Measurements from ENCODE around the gene EFHD2. TPM values are rescaled to one million over a fixed set of nuclear protein-coding genes. Genes with fewer than 3 reads are reported as not detected.

EFHD2 gene
- total RNA-seq, 4 donors from 2014 or later, result 47.5 to 79.5 (median 61.0) TPM

- no peak for TF ChIP-seq POLR2A (IDR thresholded peaks at IDR 0.05)
- no peak for TF ChIP-seq CTCF (IDR thresholded peaks at IDR 0.05)
- H3K9me3 ChIP-seq, result no peaks in the 10 kb centered on the region
- no peak overlapping the region for H3K4me3 ChIP-seq
- H3K27me3 ChIP-seq, result peaks cover 0 to 17% (median 0%) of the 10 kb centered on the region in 4 donors
- no peaks in the 10 kb centered on the region for H3K36me3 ChIP-seq
- no peak for DNase-seq
- H3K4me1 ChIP-seq, result no peaks in the 10 kb centered on the region
- H3K27ac ChIP-seq, result no peak overlapping the region
- intact Hi-C loops (cut with DNase I), result no loop called here
- WGBS, 2 donors, result 84 to 85% methylated on average over 5 to 6 of the region's 17 CpGs
These were observed 35.0 kb downstream of the EFHD2 start for GRCh38 chr1:15444468-15445389.

- Histone ChIP-seq H3K27ac (no peak overlapping the region), H3K27me3 (peaks cover 0 to 17% (median 0%) of the 10 kb centered on the region in 4 donors), H3K9me3 (no peaks in the 10 kb centered on the region), H3K36me3 (no peaks in the 10 kb centered on the region), H3K4me3 (no peak overlapping the region), H3K4me1 (no peaks in the 10 kb centered on the region)
- TF ChIP-seq CTCF (IDR thresholded peaks at IDR 0.05) (no peak), POLR2A (IDR thresholded peaks at IDR 0.05) (no peak)
- 65 to 73% methylated on average over 10 to 11 of the region's 14 CpGs for WGBS, 2 donors
- intact Hi-C loops (cut with DNase I), result no loop called here
- DNase-seq, result no peak
These were observed 35.9 kb downstream of the EFHD2 start for GRCh38 chr1:15445390-15446122.

GRCh38 chr1:15446212-15446611 is 36.5 kb downstream of the EFHD2 start:
- no peaks in the 10 kb centered on the region for H3K4me1 ChIP-seq
- peaks cover 0 to 17% (median 0%) of the 10 kb centered on the region in 4 donors for H3K27me3 ChIP-seq
- no peak for DNase-seq
- H3K27ac ChIP-seq, result no peak overlapping the region
- intact Hi-C loops (cut with DNase I), result no loop called here
- no peak overlapping the region for H3K4me3 ChIP-seq
- WGBS, 2 donors, result 85% methylated on average over 2 of the region's 4 CpGs; no CpG with 5 or more reads in 1 of the 2 donors
- H3K9me3 ChIP-seq, result no peaks in the 10 kb centered on the region
- H3K36me3 ChIP-seq, result no peaks in the 10 kb centered on the region
- no peak for TF ChIP-seq POLR2A (IDR thresholded peaks at IDR 0.05)
- no peak for TF ChIP-seq CTCF (IDR thresholded peaks at IDR 0.05)

- TF ChIP-seq CTCF (IDR thresholded peaks at IDR 0.05) (no peak), POLR2A (IDR thresholded peaks at IDR 0.05) (no peak)
- intact Hi-C loops (cut with DNase I), result no loop called here
- Histone ChIP-seq H3K27me3 (peaks cover 0 to 17% (median 0%) of the 10 kb centered on the region in 4 donors), H3K4me1 (no peaks in the 10 kb centered on the region), H3K36me3 (no peaks in the 10 kb centered on the region), H3K9me3 (no peaks in the 10 kb centered on the region), H3K4me3 (no peak overlapping the region), H3K27ac (no peak overlapping the region)
- no peak for DNase-seq
- WGBS, 2 donors, result 91 to 97% methylated on average over 3 of the region's 3 CpGs
These were observed 39.3 kb downstream of the EFHD2 start for GRCh38 chr1:15448877-15449462.
